Measurements from ENCODE around the gene MADCAM1. TPM values are rescaled to one million over a fixed set of nuclear protein-coding genes. Genes with fewer than 3 reads are reported as not detected.
A peak's percentile ranks its signal among the peaks of the same experiment; 100 is the strongest.

Gene MADCAM1
- total and polyA plus RNA-seq, 10 of the 15 experiments (the other 5 are each of a cell fraction or from before 2014, with no cell fraction given) = 0.06 to 0.32 (median 0.31) TPM; not detected in 5

DNA sequence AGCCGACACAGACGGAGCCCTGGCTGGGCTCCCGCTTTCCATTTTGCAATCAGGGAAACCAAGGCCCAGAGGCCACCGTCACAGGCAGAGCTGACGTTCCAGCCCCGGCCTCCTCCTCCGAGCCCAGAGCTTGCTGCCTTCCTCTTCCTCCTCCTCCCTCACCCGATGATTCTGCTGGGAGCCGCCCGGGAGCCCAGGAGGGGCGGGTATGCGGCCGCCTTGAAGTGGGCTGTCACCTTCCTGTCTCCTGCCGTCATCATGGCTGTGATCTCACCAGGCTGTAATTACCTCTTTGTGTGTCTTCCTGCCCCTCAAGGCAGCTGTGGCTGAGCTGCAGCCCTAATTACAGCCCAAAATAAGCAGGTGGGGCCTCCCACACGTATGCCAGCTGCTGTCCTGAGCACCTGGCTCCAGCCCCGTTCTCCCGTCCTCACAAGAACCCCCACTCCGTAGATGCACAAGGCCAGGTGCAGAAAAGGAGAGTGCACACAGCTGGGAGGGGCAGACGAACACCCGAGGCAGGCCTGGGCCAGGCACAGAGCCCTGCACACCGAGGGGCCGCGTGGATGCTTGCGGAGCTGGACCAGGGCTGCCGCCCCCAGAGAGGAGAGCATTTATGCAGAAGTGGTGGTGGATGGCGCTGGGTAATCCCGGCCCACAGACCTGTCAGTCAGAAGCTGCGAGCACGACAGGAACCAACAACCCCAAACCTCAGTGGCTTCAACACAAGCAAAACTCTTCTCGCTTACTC is 15.0 kb downstream of the MADCAM1 start:
- BruUV-seq (replicated peaks) = no TSS peak
- Histone ChIP-seq H3K9me3 (replicated peaks; ENCODE audit: control insufficient read depth, insufficient read depth, low read length) (no peaks in the 10 kb centered on the region), H3K4me3 (no peak overlapping the region), H3K9ac (ENCODE audit: control insufficient read depth, insufficient read depth, low read length) (no peak overlapping the region), H2AFZ (ENCODE audit: control insufficient read depth, low read depth, low read length) (peak overlapping the region; percentile 30), H3K4me2 (ENCODE audit: control insufficient read depth, insufficient read depth) (peak overlapping the region; percentile 19), H3K36me3 (ENCODE audit: control insufficient read depth in 2 of 2, insufficient read depth in 2 of 2, low read length in 1 of 2) (no peaks in the 10 kb centered on the region), H3K27me3 (replicated peaks in 1 of 2; ENCODE audit: control insufficient read depth in 2 of 2, insufficient read depth in 2 of 2, low read length in 1 of 2) (no peaks in the 10 kb centered on the region), H4K20me1 (ENCODE audit: control insufficient read depth, insufficient read depth) (no peaks in the 10 kb centered on the region; the same call in 1 of the 2 replicates), H3K79me2 (ENCODE audit: control insufficient read depth, insufficient read depth, low read length) (peaks cover 6% of the 10 kb centered on the region), H3K27ac (ENCODE audit: control insufficient read depth, insufficient read depth) (peak overlapping the region; percentile 32; the same call in 1 of the 2 replicates), H3K4me1 (ENCODE audit: control insufficient read depth, insufficient read depth, low read length) (peaks cover 17% of the 10 kb centered on the region)
- SMC1A ChIA-PET (ENCODE audit: uncharacterized antibody, unreplicated experiment) = interaction anchor here (1.4 to 2.3 kb wide), 3 partner anchors 21 to 217 kb away, joined by 3 to 14 read pairs (median 4); partner anchors contain the start of gene CDC34
- CTCF ChIA-PET = interaction anchor here (0.7 to 3.6 kb wide), 17 partner anchors 9 to 264 kb away, joined by 3 to 42 read pairs (median 6); partner anchors contain the start of gene CDC34
- POLR2A ChIA-PET = interaction anchor here (0.9 to 2.4 kb wide), 4 partner anchors 20 to 120 kb away, joined by 3 to 13 read pairs (median 3); partner anchors contain the start of genes BSG and CDC34
- ATAC-seq (peak; percentile 9), FAIRE-seq (no peak), DNase-seq (ENCODE audit: low read depth, low spot score) (no peak)
- intact Hi-C loops (cut with micrococcal nuclease; ENCODE audit: unreplicated experiment) (no loop called here), in situ Hi-C loops (cut with MboI) (no loop called here)
- 20% methylated on average over 28 of the region's 30 CpGs for WGBS (ENCODE audit: insufficient coverage, insufficient replicate concordance, low lambda C conversion rate, missing lambda C conversion rate)
- RAD21 ChIA-PET (ENCODE audit: unreplicated experiment) = interaction anchor here (0.6 to 2.8 kb wide), 7 partner anchors 8 to 225 kb away, joined by 3 to 17 read pairs (median 4); partner anchors contain the start of gene CDC34
- no peak for TF ChIP-seq IRF4 (IDR thresholded peaks at IDR 0.05; ENCODE audit: low read depth, low read length)
- no peak for TF ChIP-seq STAT3 (IDR thresholded peaks at IDR 0.05; ENCODE audit: low read depth, low read length)
- no peak for TF ChIP-seq MLLT1 (IDR thresholded peaks at IDR 0.05)
- TF ChIP-seq, protein P1, sequence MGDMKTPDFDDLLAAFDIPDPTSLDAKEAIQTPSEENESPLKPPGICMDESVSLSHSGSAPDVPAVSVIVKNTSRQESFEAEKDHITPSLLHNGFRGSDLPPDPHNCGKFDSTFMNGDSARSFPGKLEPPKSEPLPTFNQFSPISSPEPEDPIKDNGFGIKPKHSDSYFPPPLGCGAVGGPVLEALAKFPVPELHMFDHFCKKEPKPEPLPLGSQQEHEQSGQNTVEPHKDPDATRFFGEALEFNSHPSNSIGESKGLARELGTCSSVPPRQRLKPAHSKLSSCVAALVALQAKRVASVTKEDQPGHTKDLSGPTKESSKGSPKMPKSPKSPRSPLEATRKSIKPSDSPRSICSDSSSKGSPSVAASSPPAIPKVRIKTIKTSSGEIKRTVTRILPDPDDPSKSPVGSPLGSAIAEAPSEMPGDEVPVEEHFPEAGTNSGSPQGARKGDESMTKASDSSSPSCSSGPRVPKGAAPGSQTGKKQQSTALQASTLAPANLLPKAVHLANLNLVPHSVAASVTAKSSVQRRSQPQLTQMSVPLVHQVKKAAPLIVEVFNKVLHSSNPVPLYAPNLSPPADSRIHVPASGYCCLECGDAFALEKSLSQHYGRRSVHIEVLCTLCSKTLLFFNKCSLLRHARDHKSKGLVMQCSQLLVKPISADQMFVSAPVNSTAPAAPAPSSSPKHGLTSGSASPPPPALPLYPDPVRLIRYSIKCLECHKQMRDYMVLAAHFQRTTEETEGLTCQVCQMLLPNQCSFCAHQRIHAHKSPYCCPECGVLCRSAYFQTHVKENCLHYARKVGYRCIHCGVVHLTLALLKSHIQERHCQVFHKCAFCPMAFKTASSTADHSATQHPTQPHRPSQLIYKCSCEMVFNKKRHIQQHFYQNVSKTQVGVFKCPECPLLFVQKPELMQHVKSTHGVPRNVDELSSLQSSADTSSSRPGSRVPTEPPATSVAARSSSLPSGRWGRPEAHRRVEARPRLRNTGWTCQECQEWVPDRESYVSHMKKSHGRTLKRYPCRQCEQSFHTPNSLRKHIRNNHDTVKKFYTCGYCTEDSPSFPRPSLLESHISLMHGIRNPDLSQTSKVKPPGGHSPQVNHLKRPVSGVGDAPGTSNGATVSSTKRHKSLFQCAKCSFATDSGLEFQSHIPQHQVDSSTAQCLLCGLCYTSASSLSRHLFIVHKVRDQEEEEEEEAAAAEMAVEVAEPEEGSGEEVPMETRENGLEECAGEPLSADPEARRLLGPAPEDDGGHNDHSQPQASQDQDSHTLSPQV (IDR thresholded peaks at IDR 0.05) = no peak
- TF ChIP-seq, protein P2, sequence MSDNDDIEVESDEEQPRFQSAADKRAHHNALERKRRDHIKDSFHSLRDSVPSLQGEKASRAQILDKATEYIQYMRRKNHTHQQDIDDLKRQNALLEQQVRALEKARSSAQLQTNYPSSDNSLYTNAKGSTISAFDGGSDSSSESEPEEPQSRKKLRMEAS (IDR thresholded peaks at IDR 0.05; ENCODE audit: low read depth, low read length) = no peak
- TF ChIP-seq MTA2 (IDR thresholded peaks at IDR 0.05; ENCODE audit: low read depth) = peak; percentile 55
- no peak for TF ChIP-seq EZH2 (IDR thresholded peaks at IDR 0.05; ENCODE audit: borderline replicate concordance, control insufficient read depth, low read depth, low read length)
- no peak for TF ChIP-seq BCLAF1 (IDR thresholded peaks at IDR 0.05)
- no peak for TF ChIP-seq KDM1A (IDR thresholded peaks at IDR 0.05; ENCODE audit: borderline replicate concordance)
- no peak for TF ChIP-seq KAT2A (conservative IDR thresholded peaks at IDR 0.05; ENCODE audit: control insufficient read depth, low read depth, low read length)
- no peak for TF ChIP-seq HDAC2 (IDR thresholded peaks at IDR 0.05)
